CD4-positive, alpha-beta memory T cell (primary cell): ENCODE data around the gene TUFT1. TPM values are rescaled to one million over a fixed set of nuclear protein-coding genes. Genes with fewer than 3 reads are reported as not detected.

Experiments
- CTCF ChIA-PET: fragments of 350-600 bp; sonication (Branson Sonifier 250); formaldehyde crosslinking; loops from one replicate; lab custom pipeline; 2021; ENCODE audit warnings: inconsistent platforms; ENCODE audit not compliant: partially characterized antibody; lab: Charles Lee
- POLR2A ChIA-PET: fragments of 350-600 bp; sonication (Branson Sonifier 250); formaldehyde crosslinking; loops from one replicate; lab custom pipeline; 2021; ENCODE audit not compliant: partially characterized antibody; lab: Charles Lee
- DNase-seq, 5 donors: peaks; one replicate each; pipeline versions ENCODE4 v3.0.0 to v3.0.0-alpha.2; 2020 to 2022; ENCODE audit warnings: mixed read lengths in 1 of 5
- H3K27ac ChIP-seq: one replicate; pipeline ENCODE4 v1.7.0; 2013; ENCODE audit warnings: low read depth, low read length
- H3K27me3 ChIP-seq: 2 replicates; pipeline ENCODE4 v1.7.0; 2013; ENCODE audit warnings: mild to moderate bottlenecking, low read length, moderate library complexity; ENCODE audit not compliant: insufficient read depth
- H3K36me3 ChIP-seq: 2 replicates; pipeline ENCODE4 v1.7.0; 2013; ENCODE audit warnings: mild to moderate bottlenecking, low read length, moderate library complexity; ENCODE audit not compliant: insufficient read depth
- H3K4me1 ChIP-seq: 2 replicates; pipeline ENCODE4 v1.7.0; 2013; ENCODE audit warnings: mild to moderate bottlenecking, low read length, moderate library complexity; ENCODE audit not compliant: insufficient read depth
- H3K4me3 ChIP-seq, 2 donors: one replicate each; pipeline ENCODE4 v1.7.0; 2013; ENCODE audit warnings: low read length in 2 of 2, mild to moderate bottlenecking in 1 of 2
- H3K9me3 ChIP-seq, 2 donors: one replicate each; pipeline ENCODE4 v1.7.0; 2013; ENCODE audit warnings: low read length in 2 of 2, control low read depth in 1 of 2; ENCODE audit not compliant: control insufficient read depth in 1 of 2
- H3K27ac Mint-ChIP-seq, 7 donors: one replicate each; pipeline ENCODE4 v1.8.0; 2020 to 2021; ENCODE audit warnings: mixed read lengths in 7 of 7, mild to moderate bottlenecking in 6 of 7, inconsistent platforms in 3 of 7, moderate library complexity in 3 of 7
- H3K27me3 Mint-ChIP-seq, 2 donors: one replicate each; pipeline ENCODE4 v1.8.0; 2020 to 2021; ENCODE audit warnings: mixed read lengths in 2 of 2
- H3K36me3 Mint-ChIP-seq, 2 donors: one replicate each; pipeline ENCODE4 v1.8.0; 2020 to 2021; ENCODE audit warnings: mixed read lengths in 2 of 2, inconsistent platforms in 1 of 2, mild to moderate bottlenecking in 1 of 2
- H3K4me1 Mint-ChIP-seq, 4 donors: one replicate each; pipeline ENCODE4 v1.8.0; 2020 to 2021; ENCODE audit warnings: mixed read lengths in 4 of 4, mild to moderate bottlenecking in 1 of 4
- H3K4me3 Mint-ChIP-seq, 8 donors: one replicate each; pipeline ENCODE4 v1.8.0; 2020 to 2021; ENCODE audit warnings: mixed read lengths in 8 of 8, mild to moderate bottlenecking in 7 of 8, moderate library complexity in 6 of 8, inconsistent platforms in 3 of 8
- H3K9me3 Mint-ChIP-seq, 8 donors: one replicate each; pipeline ENCODE4 v1.8.0; 2020 to 2021; ENCODE audit warnings: mixed read lengths in 8 of 8, mild to moderate bottlenecking in 5 of 8, inconsistent platforms in 3 of 8, moderate library complexity in 1 of 8
- intact Hi-C: fragments of 100-400 bp; cut with micrococcal nuclease; formaldehyde crosslinking; loops from one replicate; pipeline ENCODE4 v1.15.1; 2023
- polyA plus RNA-seq, 2 donors: library from polyadenylated mRNA; unstranded; fragments of 300-500 nt; fragmentation: Illumina TruSeq; gene quantifications; one replicate each; pipeline ENCODE4 v1.2.3, GENCODE V29; 2021
- total RNA-seq, 2 experiments: library from RNA; stranded (reverse); gene quantifications; one replicate each; pipeline ENCODE4 v1.2.3, GENCODE V29; 2021

The TUFT1 gene
- total and polyA plus RNA-seq, 4 experiments from 2014 or later: 3.5 to 5.3 (median 4.7) TPM

DNA sequence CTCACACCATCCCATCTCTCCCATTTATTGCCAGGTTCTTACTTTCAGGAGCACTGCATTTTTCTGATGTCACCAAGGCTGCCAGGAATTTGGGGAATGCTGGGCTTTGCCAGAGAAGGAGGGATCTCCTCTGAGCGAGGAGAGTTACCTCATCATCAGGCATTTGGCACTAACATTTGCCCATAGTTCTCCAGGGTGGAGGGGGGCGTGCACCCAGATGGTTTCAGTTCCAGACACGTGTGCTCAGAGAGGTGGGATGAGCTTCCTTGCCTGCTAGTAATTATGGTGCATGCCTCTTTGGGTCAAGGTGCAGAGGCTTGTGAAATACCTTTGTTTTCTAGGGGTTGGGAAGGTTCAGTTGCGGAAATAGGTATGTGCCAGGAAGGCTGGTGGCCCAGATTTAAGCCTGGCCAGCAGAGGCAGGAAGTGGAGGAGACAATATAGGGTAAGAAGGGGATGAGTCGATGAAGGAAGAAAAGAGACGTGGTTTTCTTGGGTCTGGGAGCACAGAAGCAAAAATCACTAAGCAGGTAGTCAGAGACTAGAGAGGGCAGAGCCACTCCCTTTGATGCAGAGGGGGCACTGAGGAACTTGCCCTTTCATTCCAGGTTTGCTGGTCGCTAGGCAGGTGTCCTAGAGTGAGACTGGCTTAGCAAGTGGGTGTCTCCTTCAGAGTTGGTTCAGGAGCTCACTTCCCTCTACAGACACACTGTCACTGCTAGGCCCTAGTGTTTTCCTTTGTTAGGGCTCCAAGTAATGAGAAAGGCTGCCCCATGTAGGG is 7.2 kb downstream of the TUFT1 start:
- no peaks in the 10 kb centered on the region for H3K36me3 Mint-ChIP-seq
- no peaks in the 10 kb centered on the region for H3K9me3 Mint-ChIP-seq
- no peak for DNase-seq
- no peaks in the 10 kb centered on the region for H3K9me3 ChIP-seq
- peak overlapping the region in 2 of 8 donors; percentile 36 to 54 for H3K4me3 Mint-ChIP-seq
- no peaks in the 10 kb centered on the region for H3K27me3 Mint-ChIP-seq
- no peak overlapping the region for H3K27ac ChIP-seq
- peaks cover 4 to 10% (median 6%) of the 10 kb centered on the region in 4 donors for H3K4me1 Mint-ChIP-seq
- ChIA-PET CTCF (no interaction called here), POLR2A (no interaction called here)
- H3K4me3 ChIP-seq: no peak overlapping the region
- H3K27ac Mint-ChIP-seq: peak overlapping the region in 3 of 7 donors; percentile 22 to 92 (median 49)
- H3K36me3 ChIP-seq: no peaks in the 10 kb centered on the region
- peaks cover 7% of the 10 kb centered on the region for H3K4me1 ChIP-seq
- intact Hi-C loops: loop anchor here (10.0 kb wide), 1 partner anchor 447 kb away; the partner anchor contains the start of gene S100A10
- no peaks in the 10 kb centered on the region for H3K27me3 ChIP-seq

GRCh38 chr1:151547900-151548230 is 7.8 kb downstream of the TUFT1 start:
- H3K27me3 ChIP-seq: no peaks in the 10 kb centered on the region
- no peak for DNase-seq
- peaks cover 7% of the 10 kb centered on the region for H3K4me1 ChIP-seq
- H3K4me3 Mint-ChIP-seq: no peak overlapping the region
- H3K4me3 ChIP-seq: no peak overlapping the region
- H3K27me3 Mint-ChIP-seq: no peaks in the 10 kb centered on the region
- H3K36me3 ChIP-seq: no peaks in the 10 kb centered on the region
- ChIA-PET CTCF (no interaction called here), POLR2A (interaction anchor here (0.6 kb wide), 1 partner anchor 10 kb away, joined by 3 read pairs; no protein-coding TSS in a partner anchor)
- no peaks in the 10 kb centered on the region for H3K9me3 Mint-ChIP-seq
- peaks cover 4 to 10% (median 6%) of the 10 kb centered on the region in 4 donors for H3K4me1 Mint-ChIP-seq
- peak overlapping the region in 2 of 7 donors; percentile 22 to 49 for H3K27ac Mint-ChIP-seq
- intact Hi-C loops: loop anchor here (10.0 kb wide), 1 partner anchor 447 kb away; the partner anchor contains the start of gene S100A10
- no peaks in the 10 kb centered on the region for H3K36me3 Mint-ChIP-seq
- H3K27ac ChIP-seq: no peak overlapping the region
- H3K9me3 ChIP-seq: no peaks in the 10 kb centered on the region

DNA sequence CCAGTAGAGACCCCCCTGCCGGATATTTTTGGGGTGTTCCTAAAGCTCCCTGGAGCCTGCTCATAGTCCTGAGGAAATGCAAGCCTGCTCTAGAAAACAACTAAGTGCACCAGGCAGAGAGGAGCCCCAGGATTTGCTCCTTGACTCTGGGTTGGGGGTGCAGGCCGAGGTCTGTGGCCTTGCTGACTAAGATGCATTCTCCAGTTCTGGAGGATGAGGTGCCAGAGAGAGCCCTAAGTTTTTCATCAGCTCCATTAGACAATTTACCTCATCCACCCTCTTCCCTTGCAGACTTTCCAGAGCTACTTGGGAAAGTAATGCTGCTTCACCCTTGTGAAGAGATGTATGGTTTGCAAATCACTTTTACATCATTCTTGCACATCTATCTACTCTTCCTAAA is 9.1 kb downstream of the TUFT1 start:
- DNase-seq: no peak
- Mint-ChIP-seq H3K4me1 (peaks cover 4 to 10% (median 6%) of the 10 kb centered on the region in 4 donors), H3K36me3 (no peaks in the 10 kb centered on the region), H3K27ac (no peak overlapping the region), H3K4me3 (no peak overlapping the region), H3K9me3 (no peaks in the 10 kb centered on the region), H3K27me3 (no peaks in the 10 kb centered on the region)
- Histone ChIP-seq H3K4me1 (peaks cover 7% of the 10 kb centered on the region), H3K9me3 (no peaks in the 10 kb centered on the region), H3K27ac (no peak overlapping the region), H3K27me3 (no peaks in the 10 kb centered on the region), H3K4me3 (no peak overlapping the region), H3K36me3 (no peaks in the 10 kb centered on the region)
- ChIA-PET POLR2A (interaction anchor here (1.5 kb wide), 1 partner anchor 9 kb away, joined by 3 read pairs; the partner anchor contains the start of gene TUFT1), CTCF (interaction anchor here (1.4 kb wide), 1 partner anchor 287 kb away, joined by 3 read pairs; no protein-coding TSS in a partner anchor)
- intact Hi-C loops: loop anchor here (10.0 kb wide), 1 partner anchor 446 kb away; the partner anchor contains the start of gene S100A10

DNA sequence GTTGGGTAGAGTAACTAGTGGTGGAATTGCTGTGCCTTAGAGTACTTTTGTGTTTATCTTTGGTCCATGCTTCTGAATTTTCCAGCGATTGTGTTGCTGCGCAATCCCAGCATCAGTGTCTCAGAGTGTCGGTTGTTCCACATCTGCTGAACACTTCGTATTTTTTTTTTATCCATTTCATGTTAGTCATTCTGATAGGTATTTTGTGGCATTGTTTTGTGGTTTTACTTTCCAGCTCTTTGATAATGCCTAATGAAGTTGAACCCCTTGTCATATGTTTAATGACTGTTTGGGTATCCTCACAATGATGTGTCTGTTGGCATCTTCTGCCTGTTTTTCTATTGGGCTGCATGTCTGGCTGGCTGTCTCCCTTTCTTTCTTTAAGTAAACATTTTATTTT is 13.6 kb downstream of the TUFT1 start:
- no peak for DNase-seq
- no peaks in the 10 kb centered on the region for H3K9me3 ChIP-seq
- H3K4me3 ChIP-seq: no peak overlapping the region
- Mint-ChIP-seq H3K36me3 (no peaks in the 10 kb centered on the region), H3K4me1 (no peaks in the 10 kb centered on the region), H3K27ac (no peak overlapping the region), H3K27me3 (no peaks in the 10 kb centered on the region), H3K4me3 (no peak overlapping the region), H3K9me3 (no peaks in the 10 kb centered on the region)
- CTCF ChIA-PET: interaction anchor here (1.6 kb wide), 1 partner anchor 13 kb away, joined by 3 read pairs; no protein-coding TSS in a partner anchor
- no peaks in the 10 kb centered on the region for H3K4me1 ChIP-seq
- intact Hi-C loops: no loop called here
- POLR2A ChIA-PET: no interaction called here
- no peaks in the 10 kb centered on the region for H3K27me3 ChIP-seq
- no peak overlapping the region for H3K27ac ChIP-seq
- H3K36me3 ChIP-seq: no peaks in the 10 kb centered on the region

GRCh38 chr1:151556052-151556451 is 15.9 kb downstream of the TUFT1 start:
- Mint-ChIP-seq H3K4me3 (no peak overlapping the region), H3K27ac (no peak overlapping the region), H3K36me3 (no peaks in the 10 kb centered on the region), H3K9me3 (no peaks in the 10 kb centered on the region), H3K4me1 (no peaks in the 10 kb centered on the region), H3K27me3 (no peaks in the 10 kb centered on the region)
- Histone ChIP-seq H3K36me3 (no peaks in the 10 kb centered on the region), H3K9me3 (no peaks in the 10 kb centered on the region), H3K27ac (no peak overlapping the region), H3K4me1 (no peaks in the 10 kb centered on the region), H3K4me3 (no peak overlapping the region), H3K27me3 (no peaks in the 10 kb centered on the region)
- intact Hi-C loops: no loop called here
- CTCF ChIA-PET: interaction anchor here (0.7 kb wide), 1 partner anchor 18 kb away, joined by 3 read pairs; no protein-coding TSS in a partner anchor
- DNase-seq: no peak
- POLR2A ChIA-PET: no interaction called here

GRCh38 chr1:151562661-151563060 is 22.6 kb downstream of the TUFT1 start:
- no peak for DNase-seq
- intact Hi-C loops: no loop called here
- no peaks in the 10 kb centered on the region for H3K9me3 ChIP-seq
- ChIA-PET CTCF (interaction anchor here (0.7 to 1.1 kb wide), 2 partner anchors 31 to 51 kb away, joined by 3 to 4 read pairs; partner anchors contain the start of gene CGN), POLR2A (no interaction called here)
- Mint-ChIP-seq H3K9me3 (no peaks in the 10 kb centered on the region), H3K4me1 (no peaks in the 10 kb centered on the region), H3K4me3 (no peak overlapping the region), H3K27me3 (no peaks in the 10 kb centered on the region), H3K36me3 (peaks cover 0 to 22% of the 10 kb centered on the region in 2 donors), H3K27ac (peak overlapping the region in 1 of 7 donors; percentile 77)
- no peaks in the 10 kb centered on the region for H3K36me3 ChIP-seq
- H3K4me1 ChIP-seq: no peaks in the 10 kb centered on the region
- H3K27me3 ChIP-seq: no peaks in the 10 kb centered on the region
- no peak overlapping the region for H3K4me3 ChIP-seq
- H3K27ac ChIP-seq: no peak overlapping the region

DNA sequence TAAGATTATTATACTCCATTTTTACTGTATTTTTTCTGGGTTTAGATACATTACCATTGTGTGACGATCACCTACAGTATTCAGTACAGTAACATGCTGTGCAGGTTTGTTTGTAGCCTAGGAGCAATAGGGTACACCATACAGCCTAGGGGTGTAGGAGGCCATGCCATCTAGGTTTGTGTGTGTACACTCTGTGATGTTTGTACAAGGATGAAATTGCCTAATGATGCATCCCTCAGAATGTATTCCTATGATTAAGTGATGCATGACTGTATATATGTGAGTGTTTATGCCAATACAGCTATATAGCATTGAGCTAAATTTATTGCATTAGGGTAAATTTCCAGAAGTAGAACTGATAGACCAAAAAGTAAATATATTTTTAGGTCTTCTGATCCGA is 23.3 kb downstream of the TUFT1 start:
- no peaks in the 10 kb centered on the region for H3K9me3 Mint-ChIP-seq
- H3K4me3 ChIP-seq: no peak overlapping the region
- H3K27ac Mint-ChIP-seq: no peak overlapping the region
- no peak overlapping the region for H3K4me3 Mint-ChIP-seq
- H3K4me1 Mint-ChIP-seq: peaks cover 0 to 4% (median 2%) of the 10 kb centered on the region in 4 donors
- H3K36me3 ChIP-seq: no peaks in the 10 kb centered on the region
- no peak for DNase-seq
- peaks cover 5% of the 10 kb centered on the region for H3K4me1 ChIP-seq
- intact Hi-C loops: no loop called here
- CTCF ChIA-PET: no interaction called here
- H3K36me3 Mint-ChIP-seq: peaks cover 0 to 26% of the 10 kb centered on the region in 2 donors
- no peaks in the 10 kb centered on the region for H3K27me3 ChIP-seq
- POLR2A ChIA-PET: no interaction called here
- H3K27me3 Mint-ChIP-seq: no peaks in the 10 kb centered on the region
- H3K9me3 ChIP-seq: no peaks in the 10 kb centered on the region
- no peak overlapping the region for H3K27ac ChIP-seq
